Caco-2 (cell line): ENCODE measurements around the gene IP6K2. TPM values are rescaled to one million over a fixed set of nuclear protein-coding genes. Genes with fewer than 3 reads are reported as not detected.
"Not testable (repeated sequence)": the region's sequence is repeated elsewhere in the genome, so short reads cannot be mapped to it uniquely, and the experiment has no call there.

Experiments used
- BruUV-seq: library from RNA; stranded (reverse); fragments of 400-500 nt; replicated peaks from 2 replicates; lab custom pipeline; 2021; lab: Mats Ljungman, UMichigan
- CTCF ChIA-PET: fragments of 300-600 bp; sonication (Branson Sonifier 250); formaldehyde crosslinking; loops from one replicate; lab custom pipeline; 2022; ENCODE audit warnings: antibody characterized with exemption; lab: Charles Lee
- POLR2A ChIA-PET: fragments of 300-600 bp; sonication (Branson Sonifier 250); formaldehyde crosslinking; loops from one replicate; lab custom pipeline; 2022; ENCODE audit warnings: antibody characterized with exemption; lab: Charles Lee
- DNase-seq, 2 experiments: peaks; one replicate each; pipeline versions ENCODE4 v3.0.0 to v3.0.0-alpha.2; 2020 to 2022
- H3K27me3 ChIP-seq: replicated peaks from 2 replicates; pipeline ENCODE4 v1.6.0; 2011; ENCODE audit warnings: low read length; ENCODE audit not compliant: control insufficient read depth, insufficient read depth
- H3K36me3 ChIP-seq: 2 replicates; pipeline ENCODE4 v1.5.1; 2011; ENCODE audit warnings: low read length; ENCODE audit not compliant: control insufficient read depth, insufficient read depth
- H3K4me1 ChIP-seq: fragments of 250-450 bp; sonication (Bioruptor Pico); 2 replicates; pipeline ENCODE4 v1.5.1; 2020; ENCODE audit warnings: mild to moderate bottlenecking
- H3K4me3 ChIP-seq: 2 replicates; pipeline ENCODE4 v1.5.1; 2011; ENCODE audit warnings: low read depth, mild to moderate bottlenecking, control low read depth, low read length
- H3K9me3 ChIP-seq: fragments of 250-450 bp; sonication (Bioruptor Pico); 2 replicates; pipeline ENCODE4 v1.5.1; 2020; ENCODE audit warnings: mild to moderate bottlenecking, moderate library complexity
- H3K27ac Mint-ChIP-seq: one replicate; pipeline ENCODE4 v1.8.0; 2022; ENCODE audit warnings: mixed read lengths; ENCODE audit not compliant: unreplicated experiment
- H3K27me3 Mint-ChIP-seq: one replicate; pipeline ENCODE4 v1.8.0; 2022; ENCODE audit warnings: mixed read lengths; ENCODE audit not compliant: insufficient read depth, unreplicated experiment
- H3K36me3 Mint-ChIP-seq: one replicate; pipeline ENCODE4 v1.8.0; 2022; ENCODE audit warnings: mild to moderate bottlenecking, mixed read lengths; ENCODE audit not compliant: insufficient read depth, unreplicated experiment
- H3K4me1 Mint-ChIP-seq: one replicate; pipeline ENCODE4 v1.8.0; 2022; ENCODE audit warnings: low read depth, mixed read lengths; ENCODE audit not compliant: unreplicated experiment
- H3K4me3 Mint-ChIP-seq: one replicate; pipeline ENCODE4 v1.8.0; 2022; ENCODE audit warnings: mild to moderate bottlenecking, moderate library complexity, mixed read lengths; ENCODE audit not compliant: unreplicated experiment
- H3K9me3 Mint-ChIP-seq: one replicate; pipeline ENCODE4 v1.8.0; 2022; ENCODE audit warnings: mixed read lengths; ENCODE audit not compliant: unreplicated experiment
- CTCF ChIP-seq, 2 experiments: fragments of 200-600 bp in 1 of 2; IDR thresholded peaks; 1 replicate in 1 of 2; 2 replicates in 1 of 2; pipeline versions ENCODE4 v1.5.1 to v1.8.0; 2011 to 2022; ENCODE audit warnings: antibody characterized with exemption in 1 of 2, control low read depth in 1 of 2, inconsistent platforms in 1 of 2, low read depth in 1 of 2, low read length in 1 of 2, mild to moderate bottlenecking in 1 of 2, moderate library complexity in 1 of 2; ENCODE audit not compliant: insufficient read depth in 1 of 2, severe bottlenecking in 1 of 2, unreplicated experiment in 1 of 2
- intact Hi-C: fragments of 100-400 bp; cut with micrococcal nuclease; formaldehyde crosslinking; loops from one replicate; pipeline ENCODE4 v1.10.0; 2022; ENCODE audit not compliant: unreplicated experiment
- total RNA-seq: library from RNA; stranded (reverse); gene quantifications from 2 replicates; pipeline ENCODE4 v1.2.3, GENCODE V29; 2022

IP6K2 gene
- total RNA-seq, 1 experiment from 2014 or later: 91.7 TPM

- H3K4me1 Mint-ChIP-seq, DNase-seq, H3K27ac Mint-ChIP-seq, H3K27me3 Mint-ChIP-seq, H3K9me3 ChIP-seq, BruUV-seq, H3K27me3 ChIP-seq, H3K9me3 Mint-ChIP-seq, intact Hi-C loops, H3K36me3 Mint-ChIP-seq, H3K36me3 ChIP-seq, CTCF ChIA-PET, H3K4me3 Mint-ChIP-seq, POLR2A ChIA-PET, H3K4me3 ChIP-seq: not testable (repeated sequence)
- H3K4me1 ChIP-seq: peaks cover 14% of the 10 kb centered on the region
Observed at GRCh38 chr3:48734541-48734940, 17.5 kb upstream of the IP6K2 start.

GRCh38 chr3:48733752-48734518 lies 16.9 kb upstream of the IP6K2 start:
- H3K36me3 ChIP-seq, intact Hi-C loops, H3K27me3 Mint-ChIP-seq, H3K27me3 ChIP-seq, H3K4me3 Mint-ChIP-seq, H3K4me3 ChIP-seq, H3K9me3 Mint-ChIP-seq, DNase-seq, BruUV-seq, H3K4me1 Mint-ChIP-seq, CTCF ChIA-PET, H3K36me3 Mint-ChIP-seq, H3K9me3 ChIP-seq, H3K27ac Mint-ChIP-seq, POLR2A ChIA-PET: not testable (repeated sequence)
- peaks cover 14% of the 10 kb centered on the region for H3K4me1 ChIP-seq

- H3K27me3 Mint-ChIP-seq: no peaks in the 10 kb centered on the region
- ChIA-PET POLR2A (no interaction called here), CTCF (no interaction called here)
- no peak overlapping the region for H3K27ac Mint-ChIP-seq
- H3K9me3 Mint-ChIP-seq: no peaks in the 10 kb centered on the region
- TF ChIP-seq CTCF (IDR thresholded peaks at IDR 0.05; ENCODE audit: insufficient read depth in 1 of 2, low read depth in 1 of 2, low read length in 1 of 2, severe bottlenecking in 1 of 2, unreplicated experiment in 1 of 2): no peak
- peaks cover 11% of the 10 kb centered on the region for H3K4me1 Mint-ChIP-seq
- no peaks in the 10 kb centered on the region for H3K27me3 ChIP-seq
- DNase-seq: no peak
- BruUV-seq: no TSS peak
- peaks cover 17% of the 10 kb centered on the region for H3K4me1 ChIP-seq
- H3K4me3 ChIP-seq: no peak overlapping the region
- H3K4me3 Mint-ChIP-seq: no peak overlapping the region
- intact Hi-C loops: no loop called here
- H3K36me3 ChIP-seq: no peaks in the 10 kb centered on the region
- H3K36me3 Mint-ChIP-seq: no peaks in the 10 kb centered on the region
- peaks cover 4% of the 10 kb centered on the region for H3K9me3 ChIP-seq
Observed at GRCh38 chr3:48727511-48727910, 10.5 kb upstream of the IP6K2 start.

- H3K36me3 ChIP-seq, H3K27me3 ChIP-seq, H3K36me3 Mint-ChIP-seq, H3K4me3 Mint-ChIP-seq, intact Hi-C loops, BruUV-seq, H3K9me3 Mint-ChIP-seq, CTCF ChIA-PET, H3K27me3 Mint-ChIP-seq, POLR2A ChIA-PET, DNase-seq, H3K27ac Mint-ChIP-seq, H3K9me3 ChIP-seq, H3K4me3 ChIP-seq: not testable (repeated sequence)
- peaks cover 38% of the 10 kb centered on the region for H3K4me1 ChIP-seq
- H3K4me1 Mint-ChIP-seq: peaks cover 23% of the 10 kb centered on the region
Observed at GRCh38 chr3:48725185-48725855, 8.3 kb upstream of the IP6K2 start.
